K562 (cell line): ENCODE data around the gene PTCH2.
"Not testable (repeated sequence)": the region's sequence is repeated elsewhere in the genome, so short reads cannot be mapped to it uniquely, and the experiment has no call there.

ENCODE experiments used
- KLF6 ChIP-seq: fragments of 250-450 bp; sonication (Bioruptor Pico); IDR thresholded peaks from 2 replicates; pipeline ENCODE4 v1.4.0; 2020; ENCODE audit warnings: mild to moderate bottlenecking, moderate library complexity, borderline replicate concordance
- ZBTB7A ChIP-seq: IDR thresholded peaks from 2 replicates; pipeline ENCODE4 v1.6.1; 2011; ENCODE audit warnings: low read depth, mild to moderate bottlenecking, low read length, moderate library complexity, borderline replicate concordance; ENCODE audit not compliant: control insufficient read depth
- ZNF436 ChIP-seq: fragments of 250-450, 450-650 bp; sonication (Bioruptor Pico); formaldehyde crosslinking; IDR thresholded peaks from 2 replicates; pipeline ENCODE4 v1.7.0; 2020; ENCODE audit warnings: mild to moderate bottlenecking

GRCh38 chr1:44810762-44811105, 32.3 kb downstream of the PTCH2 start:
- TF ChIP-seq ZNF436; ZBTB7A; KLF6 (CRISPR knock-in tag): not testable (repeated sequence)
